Activated CD8-positive, alpha-beta memory T cell treated with anti-CD3 and anti-CD28 coated beads for 4 hours (primary cell): ENCODE data around the gene WNT4.

Source experiments
- DNase-seq, 2 donors: peaks; one replicate each; pipeline ENCODE4 v3.0.0-alpha.2; 2020; ENCODE audit warnings: low read depth in 2 of 2

WNT4 gene

GRCh38 chr1:22129501-22130117 lies 13.3 kb downstream of the WNT4 start:
- no peak for DNase-seq

- DNase-seq, result no peak
Observed at GRCh38 chr1:22128392-22128791, 14.5 kb downstream of the WNT4 start.

DNA sequence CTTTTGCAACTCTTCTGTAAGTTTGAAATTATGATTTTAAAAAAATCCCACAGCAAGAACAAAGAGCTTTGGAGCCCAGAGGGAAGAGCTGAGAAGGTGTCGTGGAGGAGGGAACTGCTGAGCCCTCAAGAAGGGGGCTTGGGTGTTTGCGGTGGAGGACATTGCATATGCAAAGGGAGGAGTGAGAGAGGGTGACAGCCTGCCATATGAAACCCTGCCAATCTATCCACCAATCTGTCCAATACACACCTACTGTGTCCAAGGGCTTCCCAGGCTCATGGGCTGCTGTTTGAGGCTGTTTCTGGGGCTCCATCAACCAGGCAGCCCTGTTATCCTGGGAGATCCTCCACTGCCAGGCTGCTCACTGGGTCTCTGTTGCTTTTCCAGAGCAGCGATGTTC lies 15.2 kb downstream of the WNT4 start:
- no peak for DNase-seq

DNA sequence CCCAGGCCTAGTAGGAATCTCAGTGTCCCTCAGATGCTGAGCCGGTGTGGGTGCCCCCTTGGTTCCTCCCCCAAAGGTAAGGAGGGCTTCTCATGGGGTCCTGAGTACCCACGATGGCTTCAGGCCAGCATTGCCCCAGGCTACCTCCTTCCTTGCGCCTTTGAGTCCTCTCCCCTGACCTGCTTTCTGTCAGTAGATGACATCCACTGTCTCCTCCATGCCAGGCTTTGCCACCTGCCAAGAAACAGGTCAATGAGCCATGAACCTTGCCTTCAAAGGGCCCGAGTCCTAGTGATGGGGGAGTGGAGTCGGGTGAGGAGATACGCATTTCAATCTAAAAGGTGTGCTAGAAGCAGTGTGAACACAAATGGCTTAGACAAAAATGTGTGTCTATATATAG lies 15.6 kb downstream of the WNT4 start:
- DNase-seq, result no peak

DNA sequence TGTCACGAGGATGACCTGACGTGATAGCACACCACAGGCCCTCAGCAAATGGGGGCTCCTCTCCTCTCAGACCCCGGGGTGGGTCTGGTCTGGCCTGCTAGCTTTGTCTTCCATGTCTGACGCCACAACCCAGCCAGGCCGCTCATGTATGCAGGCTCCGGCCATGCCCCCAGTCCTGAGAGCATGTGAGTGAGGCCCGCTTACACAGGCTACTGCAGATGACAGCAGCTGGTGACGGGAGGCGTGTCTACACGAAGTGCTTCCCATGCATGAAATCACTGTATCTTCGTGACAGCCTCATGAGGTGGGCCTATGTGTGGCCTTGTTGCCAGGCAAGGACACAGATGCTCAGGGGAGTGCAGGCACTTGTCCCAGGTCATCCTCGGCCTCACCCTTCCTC lies 16.4 kb downstream of the WNT4 start:
- no peak for DNase-seq

- no peak for DNase-seq
Observed at GRCh38 chr1:22124592-22125229, 18.2 kb downstream of the WNT4 start.

- DNase-seq, result no peak
Observed at GRCh38 chr1:22123901-22124404, 18.9 kb downstream of the WNT4 start.

GRCh38 chr1:22123071-22123390 lies 19.9 kb downstream of the WNT4 start:
- DNase-seq, result no peak

DNA sequence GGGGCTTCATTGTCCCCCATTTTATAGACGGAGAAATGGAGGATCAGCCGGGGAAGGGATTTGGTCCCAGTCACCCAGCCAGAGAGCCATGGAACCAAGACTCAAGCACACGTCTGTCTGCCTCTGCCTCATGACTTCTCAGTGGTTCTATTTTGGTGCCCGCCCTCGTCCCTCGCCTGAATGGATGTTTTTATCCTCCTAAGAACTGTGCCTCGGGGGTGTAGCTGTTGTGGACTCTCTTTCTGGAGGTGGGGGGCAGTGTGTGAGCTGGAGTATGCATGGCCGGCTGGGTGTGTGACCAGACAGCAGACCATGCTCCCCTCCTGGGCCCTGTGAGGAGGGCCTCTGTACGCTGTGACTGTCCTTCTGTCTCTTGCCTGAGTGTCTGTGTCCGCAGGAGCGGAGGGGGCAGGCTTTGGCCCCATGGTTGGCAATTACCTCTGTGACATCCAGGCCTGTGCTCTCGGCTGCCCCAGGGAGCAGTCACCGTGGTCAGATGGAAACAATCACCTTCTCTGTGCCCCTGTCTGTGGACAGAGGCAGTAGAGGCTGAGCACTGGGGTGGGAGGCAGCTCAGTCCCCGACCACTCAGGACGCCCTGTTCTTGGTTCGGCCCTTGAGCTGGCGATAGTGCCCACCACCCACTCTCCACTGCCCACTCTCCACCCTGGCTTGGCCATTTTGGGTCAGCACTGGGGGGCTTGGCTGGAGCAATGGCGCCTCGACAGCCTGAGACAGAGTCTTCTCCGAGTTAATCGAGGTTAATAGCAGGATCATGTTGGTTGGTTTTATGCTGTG lies 20.4 kb downstream of the WNT4 start:
- no peak for DNase-seq

- DNase-seq, result no peak
Observed at GRCh38 chr1:22121421-22121911, 21.4 kb downstream of the WNT4 start.

GRCh38 chr1:22120469-22120790 lies 22.5 kb downstream of the WNT4 start:
- no peak for DNase-seq

DNA sequence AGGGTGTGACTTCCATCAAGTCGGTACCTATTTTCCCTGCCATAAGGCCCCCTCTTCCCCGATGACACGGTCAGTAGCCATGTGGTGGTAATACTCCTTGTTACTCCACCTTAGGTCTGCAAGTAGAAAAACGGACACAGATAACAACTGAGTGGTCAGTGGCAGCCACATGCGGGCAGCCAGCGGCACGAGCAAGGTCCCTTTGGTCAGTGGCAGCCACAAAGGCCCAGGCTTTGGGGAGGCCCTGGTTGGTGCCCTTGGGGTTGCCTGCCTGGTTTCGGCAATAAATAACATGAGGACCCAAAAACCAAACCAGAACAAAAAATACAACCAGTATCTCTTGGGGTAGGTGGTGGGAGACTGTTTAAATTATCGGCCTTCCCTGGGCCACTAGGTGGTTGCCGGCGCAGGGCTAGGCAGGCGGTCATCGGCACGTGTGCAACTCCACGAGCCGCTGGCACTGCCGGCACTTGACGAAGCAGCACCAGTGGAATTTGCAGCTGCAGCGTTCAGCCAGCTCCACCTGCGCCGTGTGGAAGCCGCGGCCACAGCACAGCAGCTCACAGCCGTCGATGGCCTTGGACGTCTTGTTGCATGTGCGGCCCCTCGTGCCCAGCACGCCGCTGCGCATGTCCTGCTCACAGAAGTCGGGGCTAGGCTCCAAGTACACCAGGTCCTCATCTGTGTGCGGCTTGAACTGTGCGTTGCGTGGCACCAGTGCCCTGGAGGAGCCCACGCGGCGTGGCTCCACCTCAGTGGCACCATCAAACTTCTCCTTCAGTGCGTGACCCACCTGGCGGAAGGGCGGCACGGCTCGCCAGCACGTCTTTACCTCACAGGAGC lies 23.1 kb downstream of the WNT4 start:
- DNase-seq, result no peak

GRCh38 chr1:22118291-22118992 lies 24.5 kb downstream of the WNT4 start:
- DNase-seq, result no peak

DNA sequence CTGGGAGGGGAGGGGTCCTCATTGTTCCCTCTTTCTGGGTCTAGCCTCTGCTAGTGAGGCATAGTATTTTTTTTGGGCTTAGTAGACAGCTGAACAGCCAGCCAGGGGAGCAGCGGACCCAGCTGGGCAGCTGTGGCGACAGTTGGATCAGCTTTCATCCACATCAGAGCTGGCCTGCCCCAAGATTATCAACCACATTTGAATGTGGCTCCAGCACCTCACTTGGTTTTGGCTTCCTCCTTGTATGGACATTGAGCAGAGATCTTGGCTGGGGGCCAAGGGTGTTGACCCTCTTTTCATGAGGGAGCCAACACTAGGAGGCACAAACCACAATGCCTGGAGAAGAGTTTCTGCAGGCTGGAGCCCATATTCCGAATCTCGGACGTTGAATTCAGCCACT lies 25.0 kb downstream of the WNT4 start:
- no peak for DNase-seq

DNA sequence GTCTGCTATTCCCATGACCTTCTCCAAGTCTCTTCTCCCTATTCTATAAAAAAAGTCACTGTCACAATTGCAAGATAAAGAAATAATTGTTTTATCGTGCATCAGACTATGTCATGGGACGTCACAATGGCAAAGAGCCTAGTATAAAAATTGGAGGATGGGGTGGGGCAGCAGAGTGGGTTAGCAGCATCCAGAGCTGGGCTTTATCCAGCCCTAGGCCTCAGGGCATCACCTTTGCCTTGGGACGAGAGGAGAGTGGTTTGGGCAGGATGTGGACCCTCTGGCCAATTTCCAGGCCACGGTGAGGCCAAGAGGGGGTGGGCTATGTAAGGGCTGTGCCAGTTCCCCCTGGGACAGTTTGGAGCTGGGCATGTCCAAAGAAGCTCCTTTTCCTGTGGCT lies 25.7 kb downstream of the WNT4 start:
- DNase-seq, result no peak

- no peak for DNase-seq
Observed at GRCh38 chr1:22115286-22115685, 27.6 kb downstream of the WNT4 start.

- no peak for DNase-seq
Observed at GRCh38 chr1:22114083-22115012, 28.5 kb downstream of the WNT4 start.

- no peak for DNase-seq
Observed at GRCh38 chr1:22112554-22112953, 30.3 kb downstream of the WNT4 start.

DNA sequence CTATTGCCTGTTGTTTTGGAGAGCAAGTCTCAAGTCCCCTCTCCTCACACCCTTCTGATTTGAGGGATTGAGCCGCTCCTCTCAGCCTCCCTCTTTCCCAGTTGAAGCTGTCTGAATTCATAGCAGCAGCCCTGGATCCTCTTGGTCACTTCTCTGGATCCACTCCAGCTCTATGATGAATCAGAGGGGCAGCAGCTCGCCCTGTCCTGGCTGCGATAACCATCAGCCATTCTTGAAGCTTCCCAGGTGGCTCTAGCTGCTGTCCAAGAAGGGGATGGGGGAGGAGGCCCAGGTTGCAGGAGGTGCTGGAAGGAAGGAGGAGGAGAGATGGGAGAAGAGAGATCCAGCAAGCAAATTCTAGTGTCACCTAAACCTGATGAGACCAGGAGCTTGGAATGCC lies 31.3 kb downstream of the WNT4 start:
- no peak for DNase-seq

- no peak for DNase-seq
Observed at GRCh38 chr1:22111115-22111514, 31.8 kb downstream of the WNT4 start.
